Smooth muscle cell (in vitro differentiated cells): ENCODE measurements around the gene ZDHHC12. TPM values are rescaled to one million over a fixed set of nuclear protein-coding genes. Genes with fewer than 3 reads are reported as not detected.

ENCODE experiments used
- DNase-seq: peaks from one replicate; lab custom pipeline; 2025; ENCODE audit not compliant: unreplicated experiment; lab: John Stamatoyannopoulos, UW
- H2AFZ ChIP-seq: fragments of 200-600 bp; sonication (generic); 2 replicates; pipeline ENCODE4 v1.6.0; 2016; ENCODE audit warnings: antibody characterized with exemption, low read depth, mild to moderate bottlenecking
- H3F3A ChIP-seq: fragments of 200-600 bp; sonication (generic); 2 replicates; pipeline ENCODE4 v1.6.0; 2017; ENCODE audit warnings: antibody characterized with exemption, low read depth
- H3K27ac ChIP-seq: fragments of 200-600 bp; sonication (generic); 2 replicates; pipeline ENCODE4 v1.5.1; 2016; ENCODE audit warnings: low read depth, mild to moderate bottlenecking
- H3K27me3 ChIP-seq: fragments of 200-600 bp; sonication (generic); 2 replicates; pipeline ENCODE4 v1.6.1; 2016; ENCODE audit warnings: low read depth, mild to moderate bottlenecking
- H3K36me3 ChIP-seq: fragments of 200-600 bp; sonication (generic); 2 replicates; pipeline ENCODE4 v1.5.1; 2016; ENCODE audit warnings: low read depth
- H3K4me1 ChIP-seq: fragments of 200-600 bp; sonication (generic); 2 replicates; pipeline ENCODE4 v1.5.1; 2016; ENCODE audit warnings: low read depth
- H3K4me2 ChIP-seq: fragments of 200-600 bp; sonication (generic); 2 replicates; pipeline ENCODE4 v1.6.0; 2016; ENCODE audit warnings: mild to moderate bottlenecking
- H3K4me3 ChIP-seq: fragments of 200-600 bp; sonication (generic); 2 replicates; pipeline ENCODE4 v1.5.1; 2016; ENCODE audit warnings: mild to moderate bottlenecking
- H3K79me2 ChIP-seq: fragments of 200-600 bp; sonication (generic); 2 replicates; pipeline ENCODE4 v1.6.0; 2016; ENCODE audit warnings: low read depth, mild to moderate bottlenecking
- H3K9ac ChIP-seq: fragments of 200-600 bp; sonication (generic); 2 replicates; pipeline ENCODE4 v1.6.0; 2016; ENCODE audit warnings: low read depth
- H3K9me3 ChIP-seq: fragments of 200-600 bp; sonication (generic); replicated peaks from 2 replicates; pipeline ENCODE4 v1.5.1; 2016; ENCODE audit warnings: low read depth
- H4K20me1 ChIP-seq: fragments of 200-600 bp; sonication (generic); 2 replicates; pipeline ENCODE4 v1.6.0; 2016; ENCODE audit warnings: low read depth
- WGBS: methylation state at CpG from one replicate; pipeline ENCODE4 v1.1.7; 2016; ENCODE audit warnings: low lambda C conversion rate; 5-methylcytosine and 5-hydroxymethylcytosine counted together
- polyA plus RNA-seq: library from polyadenylated mRNA; unstranded; fragments of >200 nt; fragmentation: Nextera tagmentation; extraction: Ambion mirVana; gene quantifications from 2 replicates; pipeline ENCODE4 v1.2.1, GENCODE V29; 2016
- total RNA-seq: library from RNA; depleted of rRNA; stranded (reverse); fragments of >200 nt; gene quantifications from 2 replicates; pipeline ENCODE4 v1.2.3, GENCODE V29; 2014
- TF ChIP-seq, protein P1 (sequence below): fragments of 200-600 bp; sonication (generic); IDR thresholded peaks from 2 replicates; pipeline ENCODE4 v1.5.1; 2017; ENCODE audit warnings: borderline replicate concordance, mild to moderate bottlenecking, antibody characterized with exemption; ENCODE audit not compliant: insufficient read depth, poor library complexity, severe bottlenecking

ZDHHC12 gene
- total and polyA plus RNA-seq, 2 experiments from 2014 or later = 20.8 to 31.3 TPM

DNA sequence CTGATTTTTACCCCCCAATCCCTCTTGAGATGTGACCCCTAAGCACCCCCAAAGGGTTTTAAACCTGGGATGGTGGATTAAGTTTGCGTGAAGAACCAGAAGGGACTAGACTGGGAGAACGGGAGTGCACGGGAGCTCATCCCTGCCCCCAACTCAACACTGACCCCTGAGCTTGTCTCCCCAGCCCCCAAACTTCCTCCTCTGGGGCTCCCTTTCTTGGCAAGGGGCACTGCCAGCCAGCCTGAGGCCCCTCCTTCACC lies 39.9 kb downstream of the ZDHHC12 start:
- Histone ChIP-seq H3K27ac (peak overlapping the region; percentile 75), H3K4me3 (peak overlapping the region; percentile 66), H3K9me3 (no peaks in the 10 kb centered on the region), H3K4me2 (peak overlapping the region; percentile 98), H3K27me3 (no peaks in the 10 kb centered on the region), H3K36me3 (no peaks in the 10 kb centered on the region), H2AFZ (peak overlapping the region; percentile 71), H3F3A (peaks cover 4% of the 10 kb centered on the region), H3K4me1 (peaks cover 18% of the 10 kb centered on the region), H4K20me1 (no peaks in the 10 kb centered on the region), H3K9ac (peak overlapping the region; percentile 60), H3K79me2 (peaks cover 13% of the 10 kb centered on the region)
- 0% methylated on average over 3 of the region's 3 CpGs for WGBS
- TF ChIP-seq, protein P1, sequence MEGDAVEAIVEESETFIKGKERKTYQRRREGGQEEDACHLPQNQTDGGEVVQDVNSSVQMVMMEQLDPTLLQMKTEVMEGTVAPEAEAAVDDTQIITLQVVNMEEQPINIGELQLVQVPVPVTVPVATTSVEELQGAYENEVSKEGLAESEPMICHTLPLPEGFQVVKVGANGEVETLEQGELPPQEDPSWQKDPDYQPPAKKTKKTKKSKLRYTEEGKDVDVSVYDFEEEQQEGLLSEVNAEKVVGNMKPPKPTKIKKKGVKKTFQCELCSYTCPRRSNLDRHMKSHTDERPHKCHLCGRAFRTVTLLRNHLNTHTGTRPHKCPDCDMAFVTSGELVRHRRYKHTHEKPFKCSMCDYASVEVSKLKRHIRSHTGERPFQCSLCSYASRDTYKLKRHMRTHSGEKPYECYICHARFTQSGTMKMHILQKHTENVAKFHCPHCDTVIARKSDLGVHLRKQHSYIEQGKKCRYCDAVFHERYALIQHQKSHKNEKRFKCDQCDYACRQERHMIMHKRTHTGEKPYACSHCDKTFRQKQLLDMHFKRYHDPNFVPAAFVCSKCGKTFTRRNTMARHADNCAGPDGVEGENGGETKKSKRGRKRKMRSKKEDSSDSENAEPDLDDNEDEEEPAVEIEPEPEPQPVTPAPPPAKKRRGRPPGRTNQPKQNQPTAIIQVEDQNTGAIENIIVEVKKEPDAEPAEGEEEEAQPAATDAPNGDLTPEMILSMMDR = no peak
- DNase-seq = no peak

- Histone ChIP-seq H3K79me2 (peaks cover 13% of the 10 kb centered on the region), H3K36me3 (no peaks in the 10 kb centered on the region), H3K27me3 (no peaks in the 10 kb centered on the region), H3K9ac (peak overlapping the region; percentile 60), H3K9me3 (no peaks in the 10 kb centered on the region), H3F3A (peaks cover 2% of the 10 kb centered on the region), H3K4me1 (peaks cover 18% of the 10 kb centered on the region), H3K27ac (peak overlapping the region; percentile 75), H3K4me3 (peak overlapping the region; percentile 66), H2AFZ (peak overlapping the region; percentile 71), H4K20me1 (no peaks in the 10 kb centered on the region), H3K4me2 (peak overlapping the region; percentile 98)
- TF ChIP-seq, protein P1 = no peak
- 2% methylated on average over 21 of the region's 21 CpGs for WGBS
- DNase-seq = no peak
Observed at GRCh38 chr9:128683340-128684064, 40.4 kb downstream of the ZDHHC12 start.

DNA sequence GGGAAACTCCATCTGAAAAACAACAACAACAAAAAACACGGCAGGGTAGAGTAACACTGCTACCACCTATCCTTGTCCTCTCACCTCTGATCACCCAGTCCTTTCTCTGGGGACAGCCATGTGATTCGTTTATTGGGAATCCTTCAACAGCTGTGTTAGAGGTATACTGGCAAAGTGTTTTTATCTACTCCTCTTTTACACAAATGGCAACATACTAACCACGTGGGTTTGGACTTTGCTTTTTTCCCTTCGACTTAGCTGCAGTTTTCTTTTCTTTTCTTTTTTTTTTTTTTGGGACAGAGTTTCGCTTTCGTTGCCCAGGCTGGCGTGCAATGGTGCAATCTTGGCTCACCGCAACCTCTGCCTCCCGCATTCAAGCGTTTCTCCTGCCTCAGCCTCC lies 46.1 kb downstream of the ZDHHC12 start:
- Histone ChIP-seq H3K36me3 (no peaks in the 10 kb centered on the region), H3K79me2 (no peaks in the 10 kb centered on the region), H3K27me3 (no peaks in the 10 kb centered on the region), H3K27ac (no peak overlapping the region), H3K9me3 (no peaks in the 10 kb centered on the region), H3K4me1 (no peaks in the 10 kb centered on the region), H3K4me2 (no peak overlapping the region), H2AFZ (no peak overlapping the region), H3K4me3 (no peak overlapping the region), H3K9ac (no peak overlapping the region), H4K20me1 (no peaks in the 10 kb centered on the region), H3F3A (no peaks in the 10 kb centered on the region)
- no peak for DNase-seq
- WGBS = 89% methylated on average over 10 of the region's 10 CpGs
- TF ChIP-seq, protein P1 = no peak

- Histone ChIP-seq H2AFZ (no peak overlapping the region), H3K4me3 (no peak overlapping the region), H3K4me1 (no peaks in the 10 kb centered on the region), H3K27me3 (no peaks in the 10 kb centered on the region), H3K36me3 (no peaks in the 10 kb centered on the region), H3F3A (no peaks in the 10 kb centered on the region), H3K27ac (no peak overlapping the region), H4K20me1 (no peaks in the 10 kb centered on the region), H3K4me2 (no peak overlapping the region), H3K79me2 (no peaks in the 10 kb centered on the region), H3K9me3 (no peaks in the 10 kb centered on the region), H3K9ac (no peak overlapping the region)
- TF ChIP-seq, protein P1 = no peak
- WGBS = 99% methylated on average over 4 of the region's 4 CpGs
- no peak for DNase-seq
Observed at GRCh38 chr9:128675382-128675781, 48.5 kb downstream of the ZDHHC12 start.
